Prostate gland (tissue), 2 donors: ENCODE measurements around the gene RNF149.

ENCODE experiments used
- POLR2A ChIP-seq: fragments of 450-650 bp; IDR thresholded peaks from one replicate; pipeline ENCODE4 v1.6.1; 2016; ENCODE audit warnings: antibody characterized with exemption, mild to moderate bottlenecking
- POLR2AphosphoS5 ChIP-seq: sonication (generic); formaldehyde crosslinking; IDR thresholded peaks from one replicate; pipeline ENCODE4 v1.6.1; 2017; ENCODE audit warnings: antibody characterized with exemption
- TF ChIP-seq, protein P1 (sequence below), 4 experiments: fragments of 200-600 bp in 2 of 4; fragments of 450-650 bp in 2 of 4; sonication (generic) in 2 of 4; IDR thresholded peaks; 1 replicate in 3 of 4; 2 replicates in 1 of 4; pipeline ENCODE4 v1.5.1; 2016 to 2019; ENCODE audit warnings: antibody characterized with exemption in 4 of 4, mild to moderate bottlenecking in 2 of 4, moderate library complexity in 2 of 4

DNA sequence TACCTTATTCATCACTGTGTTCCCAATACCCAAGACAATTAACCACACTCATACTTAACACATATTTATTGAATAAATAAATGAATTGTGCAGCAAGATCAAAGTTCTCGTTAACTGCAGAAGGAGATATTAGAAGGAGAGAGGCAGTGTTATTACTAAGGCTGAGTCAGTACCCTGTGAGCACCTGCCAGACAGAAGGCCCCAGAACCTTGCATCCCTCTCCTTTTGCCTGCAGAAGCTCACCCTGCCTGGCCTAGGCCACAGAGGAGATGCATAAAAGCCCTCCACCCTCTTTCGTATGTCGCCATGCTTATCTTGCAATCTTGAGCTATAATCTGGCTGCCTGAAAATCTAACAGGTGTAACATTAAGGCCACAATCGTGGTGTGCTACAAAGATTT is 20.5 kb upstream of the RNF149 start:
- TF ChIP-seq, protein P1, sequence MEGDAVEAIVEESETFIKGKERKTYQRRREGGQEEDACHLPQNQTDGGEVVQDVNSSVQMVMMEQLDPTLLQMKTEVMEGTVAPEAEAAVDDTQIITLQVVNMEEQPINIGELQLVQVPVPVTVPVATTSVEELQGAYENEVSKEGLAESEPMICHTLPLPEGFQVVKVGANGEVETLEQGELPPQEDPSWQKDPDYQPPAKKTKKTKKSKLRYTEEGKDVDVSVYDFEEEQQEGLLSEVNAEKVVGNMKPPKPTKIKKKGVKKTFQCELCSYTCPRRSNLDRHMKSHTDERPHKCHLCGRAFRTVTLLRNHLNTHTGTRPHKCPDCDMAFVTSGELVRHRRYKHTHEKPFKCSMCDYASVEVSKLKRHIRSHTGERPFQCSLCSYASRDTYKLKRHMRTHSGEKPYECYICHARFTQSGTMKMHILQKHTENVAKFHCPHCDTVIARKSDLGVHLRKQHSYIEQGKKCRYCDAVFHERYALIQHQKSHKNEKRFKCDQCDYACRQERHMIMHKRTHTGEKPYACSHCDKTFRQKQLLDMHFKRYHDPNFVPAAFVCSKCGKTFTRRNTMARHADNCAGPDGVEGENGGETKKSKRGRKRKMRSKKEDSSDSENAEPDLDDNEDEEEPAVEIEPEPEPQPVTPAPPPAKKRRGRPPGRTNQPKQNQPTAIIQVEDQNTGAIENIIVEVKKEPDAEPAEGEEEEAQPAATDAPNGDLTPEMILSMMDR (IDR thresholded peaks at IDR 0.05) = no peak
- no peak for TF ChIP-seq POLR2AphosphoS5
- no peak for TF ChIP-seq POLR2A
